ENCODE results near the gene CFL1.

Gene CFL1

DNA sequence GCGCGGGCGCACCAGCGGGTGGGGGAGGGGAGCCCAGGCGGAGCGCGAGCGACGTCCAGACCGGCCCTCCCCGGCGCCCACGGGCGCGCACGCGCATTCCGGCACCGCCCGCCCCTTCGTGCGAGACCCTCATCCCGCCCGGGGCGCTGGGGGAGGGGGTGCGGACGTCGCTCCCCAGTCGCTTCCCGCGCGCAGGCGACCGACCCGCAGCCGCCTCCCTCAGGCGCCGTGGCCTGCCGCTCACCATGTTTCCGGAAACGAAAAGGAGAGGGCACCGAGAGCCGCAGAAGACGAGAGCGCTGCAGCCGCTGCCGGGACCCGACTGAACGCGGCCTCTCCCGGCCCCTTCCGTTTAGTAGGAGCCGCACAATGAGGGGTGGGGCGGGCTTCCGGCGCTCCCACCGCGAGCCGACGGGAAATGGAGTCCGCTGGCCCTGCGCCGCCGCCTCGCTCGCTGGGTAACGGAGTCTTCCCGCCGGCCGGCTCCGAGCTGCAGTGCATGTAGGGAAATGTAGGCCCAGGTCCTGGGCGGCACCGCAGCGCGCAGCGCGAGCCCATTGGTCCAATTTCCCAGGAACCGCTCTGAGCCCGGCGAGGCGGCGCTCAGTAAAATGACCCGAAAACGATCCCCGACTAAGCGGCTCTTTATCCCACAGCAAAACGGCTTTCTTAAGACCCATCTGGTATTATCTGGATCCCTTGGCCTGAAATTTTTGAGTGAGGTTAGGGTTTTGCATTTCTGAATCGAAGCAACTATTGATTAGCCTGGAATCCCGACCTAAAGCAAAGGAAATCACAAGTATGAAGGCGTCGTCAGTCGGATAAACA, at the start of gene CFL1:
Gene CFL1 (minus strand): TSS at position 328 of the 828 bp plus-strand sequence. CDS start 81 bp downstream, at position 247.
- no peaks in the 10 kb centered on the region for H3K4me1 ChIP-seq (ENCODE audit: insufficient read depth, poor library complexity, severe bottlenecking)
- H3K4me3 ChIP-seq (ENCODE audit: severe bottlenecking): peak within 1 kb of the TSS; percentile 97
- H3K9me3 ChIP-seq (ENCODE audit: severe bottlenecking): no peaks in the 10 kb centered on the region
- peaks cover 60% of the 10 kb centered on the region for H3K36me3 ChIP-seq (ENCODE audit: low read depth)
- TF ChIP-seq, protein P1, sequence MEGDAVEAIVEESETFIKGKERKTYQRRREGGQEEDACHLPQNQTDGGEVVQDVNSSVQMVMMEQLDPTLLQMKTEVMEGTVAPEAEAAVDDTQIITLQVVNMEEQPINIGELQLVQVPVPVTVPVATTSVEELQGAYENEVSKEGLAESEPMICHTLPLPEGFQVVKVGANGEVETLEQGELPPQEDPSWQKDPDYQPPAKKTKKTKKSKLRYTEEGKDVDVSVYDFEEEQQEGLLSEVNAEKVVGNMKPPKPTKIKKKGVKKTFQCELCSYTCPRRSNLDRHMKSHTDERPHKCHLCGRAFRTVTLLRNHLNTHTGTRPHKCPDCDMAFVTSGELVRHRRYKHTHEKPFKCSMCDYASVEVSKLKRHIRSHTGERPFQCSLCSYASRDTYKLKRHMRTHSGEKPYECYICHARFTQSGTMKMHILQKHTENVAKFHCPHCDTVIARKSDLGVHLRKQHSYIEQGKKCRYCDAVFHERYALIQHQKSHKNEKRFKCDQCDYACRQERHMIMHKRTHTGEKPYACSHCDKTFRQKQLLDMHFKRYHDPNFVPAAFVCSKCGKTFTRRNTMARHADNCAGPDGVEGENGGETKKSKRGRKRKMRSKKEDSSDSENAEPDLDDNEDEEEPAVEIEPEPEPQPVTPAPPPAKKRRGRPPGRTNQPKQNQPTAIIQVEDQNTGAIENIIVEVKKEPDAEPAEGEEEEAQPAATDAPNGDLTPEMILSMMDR (IDR thresholded peaks at IDR 0.05; ENCODE audit: poor library complexity, severe bottlenecking): no peak
- no peaks in the 10 kb centered on the region for H3K27me3 ChIP-seq (ENCODE audit: insufficient read depth, poor library complexity, severe bottlenecking)
- DNase-seq (ENCODE audit: low spot score): peak; percentile 99
- H3K27ac ChIP-seq (ENCODE audit: poor library complexity, severe bottlenecking): peak within 1 kb of the TSS; percentile 91
- peak; percentile 68 for ATAC-seq (ENCODE audit: low read depth)

DNA sequence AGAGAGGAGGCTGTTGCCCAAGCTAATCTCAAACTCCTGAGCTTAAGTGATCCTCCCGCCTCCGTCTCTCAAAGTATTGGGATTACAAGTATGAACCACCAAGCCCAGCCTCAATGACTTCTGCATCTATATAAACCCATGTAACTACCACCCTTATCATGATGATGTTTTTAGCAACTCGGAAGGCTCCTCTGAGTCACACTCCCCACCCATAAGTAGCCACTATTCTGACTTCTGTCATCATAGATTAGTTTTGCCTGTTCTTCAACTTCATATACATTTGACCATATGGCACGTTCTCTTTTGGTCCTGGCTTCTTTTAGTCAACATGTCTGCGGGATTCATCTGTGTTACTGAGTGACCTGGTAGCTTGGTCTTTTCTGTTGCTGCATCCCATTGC, 48.6 kb upstream of the CFL1 start:
- H3K27me3 ChIP-seq (ENCODE audit: insufficient read depth, poor library complexity, severe bottlenecking): no peaks in the 10 kb centered on the region
- DNase-seq (ENCODE audit: low spot score): no peak
- H3K4me1 ChIP-seq (ENCODE audit: insufficient read depth, poor library complexity, severe bottlenecking): peaks cover 29% of the 10 kb centered on the region
- no peaks in the 10 kb centered on the region for H3K9me3 ChIP-seq (ENCODE audit: severe bottlenecking)
- no peak overlapping the region for H3K27ac ChIP-seq (ENCODE audit: poor library complexity, severe bottlenecking)
- TF ChIP-seq, protein P1 (IDR thresholded peaks at IDR 0.05; ENCODE audit: poor library complexity, severe bottlenecking): no peak
- no peak for ATAC-seq (ENCODE audit: low read depth)
- no peak overlapping the region for H3K4me3 ChIP-seq (ENCODE audit: severe bottlenecking)
- no peaks in the 10 kb centered on the region for H3K36me3 ChIP-seq (ENCODE audit: low read depth)

DNA sequence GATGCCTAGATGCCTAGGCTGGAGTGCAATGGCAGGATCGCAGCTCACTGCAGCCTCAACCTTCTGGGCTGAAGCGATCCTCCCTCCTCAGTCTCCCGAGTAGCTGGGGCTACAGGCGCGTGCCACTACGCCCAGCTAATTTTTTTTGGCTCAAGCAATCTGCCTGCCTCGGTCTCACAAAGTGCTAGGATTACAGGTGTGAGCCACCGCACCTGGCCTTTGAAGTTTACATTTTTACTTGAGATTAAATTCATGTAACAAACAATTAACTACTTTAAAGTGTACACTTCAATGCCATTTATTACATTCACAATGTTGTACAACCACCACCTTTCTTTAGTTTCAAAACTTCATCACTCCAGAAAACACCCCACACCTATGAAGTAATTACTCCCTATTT, 45.7 kb upstream of the CFL1 start:
- Histone ChIP-seq H3K36me3 (ENCODE audit: low read depth) (peaks cover 5% of the 10 kb centered on the region), H3K27ac (ENCODE audit: poor library complexity, severe bottlenecking) (peak overlapping the region; percentile 96), H3K27me3 (ENCODE audit: insufficient read depth, poor library complexity, severe bottlenecking) (no peaks in the 10 kb centered on the region), H3K9me3 (ENCODE audit: severe bottlenecking) (no peaks in the 10 kb centered on the region), H3K4me1 (ENCODE audit: insufficient read depth, poor library complexity, severe bottlenecking) (peaks cover 31% of the 10 kb centered on the region), H3K4me3 (ENCODE audit: severe bottlenecking) (no peak overlapping the region)
- no peak for DNase-seq (ENCODE audit: low spot score)
- TF ChIP-seq, protein P1 (IDR thresholded peaks at IDR 0.05; ENCODE audit: poor library complexity, severe bottlenecking): no peak
- ATAC-seq (ENCODE audit: low read depth): no peak

DNA sequence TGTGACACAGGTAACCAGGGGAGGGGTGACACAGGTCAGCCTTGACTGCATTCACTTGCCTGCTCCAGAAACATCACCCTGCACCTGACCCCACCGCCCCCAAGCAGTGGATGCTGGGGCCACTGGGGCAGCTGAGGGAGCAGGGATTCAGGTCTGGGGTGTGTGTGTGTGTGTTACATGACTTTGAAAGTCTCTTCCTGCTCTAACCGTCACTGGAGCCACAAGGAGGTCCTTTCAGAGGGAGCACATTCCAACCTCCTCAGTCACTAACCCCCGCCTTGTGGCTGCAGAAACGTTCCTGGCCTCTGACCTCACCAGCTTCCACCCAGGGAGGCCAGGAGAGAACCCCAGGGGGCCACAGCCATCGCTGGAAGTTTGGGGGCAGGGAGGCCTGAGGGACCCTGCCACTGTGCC, 45.1 kb upstream of the CFL1 start:
- Histone ChIP-seq H3K27ac (ENCODE audit: poor library complexity, severe bottlenecking) (peak overlapping the region; percentile 96), H3K36me3 (ENCODE audit: low read depth) (peaks cover 11% of the 10 kb centered on the region), H3K9me3 (ENCODE audit: severe bottlenecking) (no peaks in the 10 kb centered on the region), H3K4me3 (ENCODE audit: severe bottlenecking) (no peak overlapping the region), H3K27me3 (ENCODE audit: insufficient read depth, poor library complexity, severe bottlenecking) (no peaks in the 10 kb centered on the region), H3K4me1 (ENCODE audit: insufficient read depth, poor library complexity, severe bottlenecking) (peaks cover 36% of the 10 kb centered on the region)
- peak; percentile 73 for DNase-seq (ENCODE audit: low spot score)
- peak; percentile 37; the same call in 2 of the 3 replicates for ATAC-seq (ENCODE audit: low read depth)
- TF ChIP-seq, protein P1 (IDR thresholded peaks at IDR 0.05; ENCODE audit: poor library complexity, severe bottlenecking): no peak

DNA sequence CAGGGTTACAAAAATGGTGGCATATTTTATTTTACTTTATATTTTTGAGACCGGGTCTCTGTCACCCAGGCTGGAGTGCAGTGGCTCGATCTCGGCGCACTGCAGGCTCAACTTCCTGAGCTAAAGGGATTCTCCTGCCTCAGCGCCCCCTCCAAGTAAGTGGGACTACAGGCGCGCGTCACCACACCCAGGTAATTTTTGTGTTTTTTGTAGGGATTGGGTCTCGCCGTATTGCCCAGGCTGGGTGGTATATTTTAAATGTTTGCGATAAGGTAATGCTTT, 42.9 kb upstream of the CFL1 start:
- Histone ChIP-seq H3K4me1 (ENCODE audit: insufficient read depth, poor library complexity, severe bottlenecking) (peaks cover 48% of the 10 kb centered on the region), H3K4me3 (ENCODE audit: severe bottlenecking) (no peak overlapping the region)

More for the DNA sequence above, 42.9 kb upstream of the CFL1 start:
- TF ChIP-seq, protein P1 (IDR thresholded peaks at IDR 0.05; ENCODE audit: poor library complexity, severe bottlenecking): no peak
- H3K27ac ChIP-seq (ENCODE audit: poor library complexity, severe bottlenecking): peak overlapping the region; percentile 96
- H3K9me3 ChIP-seq (ENCODE audit: severe bottlenecking): no peaks in the 10 kb centered on the region
- ATAC-seq (ENCODE audit: low read depth) (no peak), DNase-seq (ENCODE audit: low spot score) (no peak)
- peaks cover 31% of the 10 kb centered on the region for H3K36me3 ChIP-seq (ENCODE audit: low read depth)
- no peaks in the 10 kb centered on the region for H3K27me3 ChIP-seq (ENCODE audit: insufficient read depth, poor library complexity, severe bottlenecking)

Measured in RWPE2 (cell line).